Tibial nerve (tissue), 3 donors: ENCODE data around the gene METAP1D.

ENCODE experiments used
- POLR2A ChIP-seq, 2 donors: fragments of 450-650 bp; IDR thresholded peaks; one replicate each; pipeline ENCODE4 v1.6.1; 2017; ENCODE audit warnings: antibody characterized with exemption in 2 of 2, mild to moderate bottlenecking in 2 of 2, moderate library complexity in 2 of 2
- TF ChIP-seq, protein P1 (sequence below), 5 experiments: fragments of 200-600 bp in 3 of 5; fragments of 450-650 bp in 2 of 5; sonication (generic) in 3 of 5; IDR thresholded peaks; one replicate each; pipeline ENCODE4 v1.5.1; 2016 to 2019; ENCODE audit warnings: antibody characterized with exemption in 5 of 5, mild to moderate bottlenecking in 3 of 5, moderate library complexity in 2 of 5

DNA sequence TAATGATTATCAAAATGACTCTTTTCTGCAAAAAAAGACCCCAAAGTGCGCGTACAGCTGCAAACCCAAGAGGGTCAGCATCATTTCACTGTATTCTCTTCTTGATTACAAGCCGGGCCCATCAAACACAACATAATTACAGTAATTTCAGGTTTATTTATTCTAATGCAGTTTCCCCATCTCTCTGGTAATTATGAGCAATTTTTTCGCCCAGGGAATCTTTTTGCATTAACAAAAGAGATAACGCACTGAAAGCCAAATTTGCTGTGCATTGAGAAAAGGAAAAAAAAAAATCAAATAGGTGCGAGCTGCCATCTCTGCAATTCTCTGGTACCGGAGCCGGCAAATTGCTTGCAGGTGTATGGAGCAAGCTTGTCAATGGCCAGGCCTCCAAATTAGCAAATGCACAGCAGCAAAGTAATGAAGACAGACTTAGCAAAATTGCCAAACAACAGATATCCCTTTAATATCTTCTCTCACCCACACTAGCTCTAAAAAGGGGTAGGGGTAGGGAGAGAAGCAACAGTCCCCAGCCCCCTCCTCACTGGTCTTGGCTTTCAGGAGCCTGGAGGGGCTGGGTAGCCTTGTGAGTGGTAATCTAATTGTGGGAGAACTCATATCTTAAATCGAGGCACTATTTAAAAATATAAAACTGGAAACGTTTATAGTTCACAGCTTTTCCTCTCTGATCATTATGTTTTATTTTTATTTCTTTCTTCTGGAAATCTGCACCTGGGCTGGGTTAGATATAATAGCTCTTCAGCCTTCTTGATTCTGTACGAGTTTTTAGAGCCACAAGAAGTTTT, 92.2 kb downstream of the METAP1D start:
- no peak for TF ChIP-seq POLR2A (IDR thresholded peaks at IDR 0.05)
- TF ChIP-seq, protein P1, sequence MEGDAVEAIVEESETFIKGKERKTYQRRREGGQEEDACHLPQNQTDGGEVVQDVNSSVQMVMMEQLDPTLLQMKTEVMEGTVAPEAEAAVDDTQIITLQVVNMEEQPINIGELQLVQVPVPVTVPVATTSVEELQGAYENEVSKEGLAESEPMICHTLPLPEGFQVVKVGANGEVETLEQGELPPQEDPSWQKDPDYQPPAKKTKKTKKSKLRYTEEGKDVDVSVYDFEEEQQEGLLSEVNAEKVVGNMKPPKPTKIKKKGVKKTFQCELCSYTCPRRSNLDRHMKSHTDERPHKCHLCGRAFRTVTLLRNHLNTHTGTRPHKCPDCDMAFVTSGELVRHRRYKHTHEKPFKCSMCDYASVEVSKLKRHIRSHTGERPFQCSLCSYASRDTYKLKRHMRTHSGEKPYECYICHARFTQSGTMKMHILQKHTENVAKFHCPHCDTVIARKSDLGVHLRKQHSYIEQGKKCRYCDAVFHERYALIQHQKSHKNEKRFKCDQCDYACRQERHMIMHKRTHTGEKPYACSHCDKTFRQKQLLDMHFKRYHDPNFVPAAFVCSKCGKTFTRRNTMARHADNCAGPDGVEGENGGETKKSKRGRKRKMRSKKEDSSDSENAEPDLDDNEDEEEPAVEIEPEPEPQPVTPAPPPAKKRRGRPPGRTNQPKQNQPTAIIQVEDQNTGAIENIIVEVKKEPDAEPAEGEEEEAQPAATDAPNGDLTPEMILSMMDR (IDR thresholded peaks at IDR 0.05): no peak
